OCI-LY3 (cell line): ENCODE measurements around the gene TXNL4B.

Experiments used
- H2AFZ ChIP-seq: fragments of 200-600, 300-600 bp; shearing (Covaris generic); 2 replicates; pipeline ENCODE4 v1.6.0; 2014; ENCODE audit warnings: antibody characterized with exemption, low read depth, low read length
- H3K27ac ChIP-seq: fragments of 200-600, 300-600 bp; sonication (generic); 2 replicates; pipeline ENCODE4 v1.5.1; 2014; ENCODE audit warnings: mild to moderate bottlenecking, low read length, moderate library complexity, mixed read lengths
- H3K27me3 ChIP-seq: fragments of 200-600, 300-600 bp; sonication (generic); 2 replicates; pipeline ENCODE4 v1.6.1; 2014; ENCODE audit warnings: low read depth, low read length, mixed read lengths
- H3K36me3 ChIP-seq: fragments of 200-600, 300-600 bp; sonication (generic); replicated peaks from 2 replicates; pipeline ENCODE3; 2014; ENCODE audit warnings: low read depth, low read length, mixed read lengths
- H3K4me1 ChIP-seq: fragments of 300-600, 200-600 bp; sonication (generic); 2 replicates; pipeline ENCODE4 v1.6.1; 2014; ENCODE audit warnings: low read length, mixed read lengths
- H3K4me2 ChIP-seq: fragments of 200-600, 300-600 bp; sonication (generic); 2 replicates; pipeline ENCODE4 v1.6.1; 2014; ENCODE audit warnings: low read length, mixed read lengths
- H3K4me3 ChIP-seq: fragments of 300-600, 200-600 bp; sonication (generic); 2 replicates; pipeline ENCODE4 v1.5.1; 2014; ENCODE audit warnings: antibody characterized with exemption, mild to moderate bottlenecking, low read length, moderate library complexity
- H3K79me2 ChIP-seq: fragments of 300-600, 200-600 bp; shearing (Covaris generic); 2 replicates; pipeline ENCODE4 v1.6.1; 2014; ENCODE audit warnings: mild to moderate bottlenecking, low read length, mixed read lengths
- H3K9ac ChIP-seq: fragments of 300-600, 200-600 bp; shearing (Covaris generic); 2 replicates; pipeline ENCODE4 v1.6.0; 2014; ENCODE audit warnings: mild to moderate bottlenecking, low read length, moderate library complexity
- H3K9me3 ChIP-seq: fragments of 200-600, 300-600 bp; shearing (Covaris generic); 2 replicates; pipeline ENCODE4 v1.6.1; 2014; ENCODE audit warnings: low read length, mixed read lengths; ENCODE audit not compliant: insufficient read depth
- H4K20me1 ChIP-seq: fragments of 200-600, 300-600 bp; sonication (generic); 2 replicates; pipeline ENCODE4 v1.6.1; 2016; ENCODE audit warnings: low read length, mixed read lengths; ENCODE audit not compliant: insufficient read depth
- CTCF ChIP-seq: fragments of 200-600, 300-600 bp; sonication (generic); IDR thresholded peaks from 2 replicates; pipeline ENCODE4 v1.5.1; 2014; ENCODE audit warnings: antibody characterized with exemption, low read length, low read depth
- EZH2phosphoT487 ChIP-seq: fragments of 200-600 bp; shearing (Covaris generic); IDR thresholded peaks from 2 replicates; pipeline ENCODE4 v1.6.1; 2018; ENCODE audit warnings: antibody characterized with exemption, mixed run types, low read depth

TXNL4B gene

DNA sequence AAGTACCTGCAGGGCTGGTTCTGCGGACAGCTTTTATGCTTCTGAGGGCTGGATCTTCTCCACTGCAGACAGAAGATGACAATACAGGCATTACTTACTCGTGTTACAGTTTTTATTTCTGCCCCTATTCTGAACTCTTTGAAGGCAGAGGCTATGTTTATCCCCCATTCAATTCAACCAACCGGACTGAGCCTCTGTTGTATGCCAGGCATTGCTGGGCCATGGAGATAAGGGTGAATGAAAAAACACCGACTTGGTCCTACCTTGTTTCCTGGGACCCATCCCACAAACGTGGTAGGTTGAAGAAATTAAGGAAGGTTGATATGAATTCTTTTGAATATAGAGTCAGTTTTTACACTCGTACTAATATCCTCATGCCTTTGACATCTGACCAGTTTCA is 49.1 kb downstream of the TXNL4B start:
- H3K79me2 ChIP-seq, result no peaks in the 10 kb centered on the region
- H2AFZ ChIP-seq, result no peak overlapping the region
- TF ChIP-seq CTCF, result no peak
- no peaks in the 10 kb centered on the region for H3K4me1 ChIP-seq
- no peak overlapping the region for H3K9ac ChIP-seq
- no peak overlapping the region for H3K4me3 ChIP-seq
- peaks cover 2% of the 10 kb centered on the region for H3K36me3 ChIP-seq
- H3K27ac ChIP-seq, result no peak overlapping the region
- no peak overlapping the region for H3K4me2 ChIP-seq
- peaks cover 4% of the 10 kb centered on the region; the same call in 1 of the 2 replicates for H3K9me3 ChIP-seq
- no peaks in the 10 kb centered on the region for H4K20me1 ChIP-seq
- no peaks in the 10 kb centered on the region for H3K27me3 ChIP-seq

DNA sequence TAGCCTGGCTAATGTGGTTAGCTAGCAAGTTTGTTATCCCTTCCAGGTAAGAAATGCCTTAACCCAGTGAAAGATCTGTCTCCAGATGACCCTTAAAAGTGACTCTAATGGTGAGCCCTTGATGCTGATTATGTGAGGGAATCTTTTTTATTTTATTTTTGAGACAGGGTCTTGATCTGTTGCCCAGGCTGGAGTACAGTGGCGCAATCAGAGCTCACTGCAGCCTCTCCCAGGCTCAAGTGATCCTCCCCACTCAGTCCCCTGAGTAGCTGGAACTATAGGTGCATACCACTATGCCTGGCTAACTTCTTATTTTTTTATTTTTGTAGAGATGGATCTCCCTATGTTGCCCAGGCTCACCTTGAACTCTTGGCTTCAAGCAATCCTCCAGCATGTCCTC is 49.9 kb downstream of the TXNL4B start:
- Histone ChIP-seq H3K4me3 (no peak overlapping the region), H4K20me1 (no peaks in the 10 kb centered on the region), H3K9me3 (no peaks in the 10 kb centered on the region), H2AFZ (no peak overlapping the region), H3K4me1 (no peaks in the 10 kb centered on the region), H3K36me3 (peaks cover 2% of the 10 kb centered on the region), H3K27ac (no peak overlapping the region), H3K27me3 (no peaks in the 10 kb centered on the region), H3K4me2 (no peak overlapping the region), H3K79me2 (no peaks in the 10 kb centered on the region), H3K9ac (no peak overlapping the region)
- no peak for TF ChIP-seq EZH2phosphoT487
- TF ChIP-seq CTCF, result no peak

DNA sequence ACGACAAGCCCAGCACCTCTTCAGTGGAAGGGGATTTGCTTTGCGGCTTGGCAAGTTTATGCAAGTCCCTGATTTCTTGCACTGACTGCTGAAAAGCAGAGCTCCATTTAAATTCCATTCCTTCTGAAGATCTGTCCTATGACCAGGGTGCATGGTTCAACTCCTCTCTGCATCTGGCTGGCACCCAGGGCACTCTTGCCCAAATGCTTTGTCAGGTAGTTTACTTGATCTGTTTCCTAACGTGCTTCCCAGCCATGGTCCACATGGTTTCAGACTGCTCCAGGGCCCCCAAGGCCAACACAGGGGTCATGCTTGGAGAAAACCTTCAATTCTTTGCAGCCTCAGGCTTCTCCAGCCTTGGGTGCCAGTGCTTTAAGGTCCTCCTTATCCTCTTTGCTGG is 50.4 kb downstream of the TXNL4B start:
- H3K4me3 ChIP-seq, result no peak overlapping the region
- no peak overlapping the region for H2AFZ ChIP-seq
- no peaks in the 10 kb centered on the region for H3K27me3 ChIP-seq
- no peaks in the 10 kb centered on the region for H3K9me3 ChIP-seq
- peaks cover 2% of the 10 kb centered on the region for H3K36me3 ChIP-seq
- H3K27ac ChIP-seq, result no peak overlapping the region
- no peak overlapping the region for H3K9ac ChIP-seq
- H4K20me1 ChIP-seq, result no peaks in the 10 kb centered on the region
- H3K79me2 ChIP-seq, result no peaks in the 10 kb centered on the region
- TF ChIP-seq CTCF (no peak), EZH2phosphoT487 (no peak)
- no peaks in the 10 kb centered on the region for H3K4me1 ChIP-seq
- no peak overlapping the region for H3K4me2 ChIP-seq

GRCh38 chr16:72042157-72042660 is 51.2 kb downstream of the TXNL4B start:
- H3K9ac ChIP-seq, result no peak overlapping the region
- no peaks in the 10 kb centered on the region for H4K20me1 ChIP-seq
- H3K4me1 ChIP-seq, result no peaks in the 10 kb centered on the region
- no peak for TF ChIP-seq CTCF
- no peak for TF ChIP-seq EZH2phosphoT487
- no peaks in the 10 kb centered on the region for H3K79me2 ChIP-seq
- H3K36me3 ChIP-seq, result peaks cover 2% of the 10 kb centered on the region
- no peak overlapping the region for H3K4me3 ChIP-seq
- no peaks in the 10 kb centered on the region for H3K27me3 ChIP-seq
- no peak overlapping the region for H3K27ac ChIP-seq
- no peaks in the 10 kb centered on the region for H3K9me3 ChIP-seq
- no peak overlapping the region for H3K4me2 ChIP-seq
- H2AFZ ChIP-seq, result no peak overlapping the region
